ENCODE data around the gene FANCI. TPM values are rescaled to one million over a fixed set of nuclear protein-coding genes. Genes with fewer than 3 reads are reported as not detected.

FANCI gene
- total and polyA plus RNA-seq, 8 donors: 5.7 to 43.8 (median 9.1) TPM

- DNase-seq: peak in 1 of 2 donors; percentile 73
- 4 to 8% (median 7%) methylated on average over 31 to 40 of the region's 40 CpGs for WGBS, 5 donors
- intact Hi-C loops (cut with DNase I; ENCODE audit: low total_unique reads): no loop called here
Measured at GRCh38 chr15:89335298-89336041, 91.7 kb downstream of the FANCI start.

GRCh38 chr15:89338036-89338435 is 94.3 kb downstream of the FANCI start:
- DNase-seq: no peak
- peaks cover 0 to 4% (median 0%) of the 10 kb centered on the region in 3 donors for H3K27me3 ChIP-seq
- no peak overlapping the region for H3K4me3 ChIP-seq
- H3K9me3 ChIP-seq: no peaks in the 10 kb centered on the region
- no peak for TF ChIP-seq POLR2A (IDR thresholded peaks at IDR 0.05)
- TF ChIP-seq CTCF (IDR thresholded peaks at IDR 0.05): no peak
- TF ChIP-seq EP300 (IDR thresholded peaks at IDR 0.05): no peak
- TF ChIP-seq POLR2AphosphoS5 (IDR thresholded peaks at IDR 0.05): no peak
- peaks cover 18 to 21% (median 19%) of the 10 kb centered on the region in 4 donors for H3K4me1 ChIP-seq
- intact Hi-C loops (cut with DNase I; ENCODE audit: low total_unique reads): no loop called here
- 72 to 79% (median 75%) methylated on average over 5 to 6 of the region's 6 CpGs for WGBS, 5 donors
- no peak overlapping the region for H3K27ac ChIP-seq
- H3K36me3 ChIP-seq: peaks cover 4 to 6% (median 5%) of the 10 kb centered on the region in 4 donors

More at GRCh38 chr15:89335298-89336041, 91.7 kb downstream of the FANCI start:
- no peaks in the 10 kb centered on the region for H3K9me3 ChIP-seq
- H3K36me3 ChIP-seq: peaks cover 26 to 32% (median 29%) of the 10 kb centered on the region in 4 donors
- H3K27me3 ChIP-seq: no peaks in the 10 kb centered on the region
- H3K4me1 ChIP-seq: peaks cover 44 to 46% (median 45%) of the 10 kb centered on the region in 4 donors
- no peak for TF ChIP-seq POLR2A (IDR thresholded peaks at IDR 0.05)
- TF ChIP-seq EP300 (IDR thresholded peaks at IDR 0.05): no peak
- TF ChIP-seq POLR2AphosphoS5 (IDR thresholded peaks at IDR 0.05): no peak
- no peak for TF ChIP-seq CTCF (IDR thresholded peaks at IDR 0.05)
- peak overlapping the region; percentile 55 to 94 (median 93) for H3K27ac ChIP-seq
- peak overlapping the region; percentile 86 to 99 (median 92) for H3K4me3 ChIP-seq

GRCh38 chr15:89340573-89340972 is 96.8 kb downstream of the FANCI start:
- Histone ChIP-seq H3K27ac (no peak overlapping the region), H3K36me3 (no peaks in the 10 kb centered on the region), H3K9me3 (no peaks in the 10 kb centered on the region), H3K4me3 (no peak overlapping the region), H3K4me1 (peaks cover 3 to 4% (median 4%) of the 10 kb centered on the region in 4 donors), H3K27me3 (peaks cover 0 to 27% (median 0%) of the 10 kb centered on the region in 3 donors)
- no peak for DNase-seq
- intact Hi-C loops (cut with DNase I; ENCODE audit: low total_unique reads): loop anchor here (10.0 kb wide), 1 partner anchor 106 kb away; no protein-coding TSS in a partner anchor
- TF ChIP-seq POLR2AphosphoS5 (IDR thresholded peaks at IDR 0.05): no peak
- no peak for TF ChIP-seq CTCF (IDR thresholded peaks at IDR 0.05)
- TF ChIP-seq EP300 (IDR thresholded peaks at IDR 0.05): no peak
- TF ChIP-seq POLR2A (IDR thresholded peaks at IDR 0.05): no peak
- 53 to 68% (median 56%) methylated on average over 7 of the region's 7 CpGs for WGBS, 5 donors

GRCh38 chr15:89341316-89342005 is 97.7 kb downstream of the FANCI start:
- peaks cover 0 to 36% (median 0%) of the 10 kb centered on the region in 3 donors for H3K27me3 ChIP-seq
- H3K4me1 ChIP-seq: no peaks in the 10 kb centered on the region
- no peaks in the 10 kb centered on the region for H3K36me3 ChIP-seq
- intact Hi-C loops (cut with DNase I; ENCODE audit: low total_unique reads): loop anchor here (10.0 kb wide), 1 partner anchor 107 kb away; no protein-coding TSS in a partner anchor
- TF ChIP-seq EP300 (IDR thresholded peaks at IDR 0.05) (no peak), CTCF (IDR thresholded peaks at IDR 0.05) (no peak), POLR2A (IDR thresholded peaks at IDR 0.05) (no peak), POLR2AphosphoS5 (IDR thresholded peaks at IDR 0.05) (no peak)
- 48 to 71% (median 66%) methylated on average over 8 of the region's 8 CpGs for WGBS, 5 donors
- H3K27ac ChIP-seq: no peak overlapping the region
- H3K4me3 ChIP-seq: no peak overlapping the region
- H3K9me3 ChIP-seq: no peaks in the 10 kb centered on the region
- peak in 1 of 2 donors; percentile 82 for DNase-seq
